ENCODE results near the gene CAPS.

- no peak for TF ChIP-seq TP53 (CRISPR knock-in tag; IDR thresholded peaks at IDR 0.05)
- TF ChIP-seq IRF1 (CRISPR knock-in tag; IDR thresholded peaks at IDR 0.05) = no peak
- TF ChIP-seq AR (CRISPR knock-in tag; IDR thresholded peaks at IDR 0.05) = no peak
- TF ChIP-seq ZBTB43 (CRISPR knock-in tag; IDR thresholded peaks at IDR 0.05) = no peak
- no peak for TF ChIP-seq E2F1 (CRISPR knock-in tag; IDR thresholded peaks at IDR 0.05)
- no peak for TF ChIP-seq CTCF (IDR thresholded peaks at IDR 0.05)
- TF ChIP-seq STAT6 (CRISPR knock-in tag; conservative IDR thresholded peaks at IDR 0.05; ENCODE audit: low read depth) = no peak
- TF ChIP-seq TEAD1 (CRISPR knock-in tag; IDR thresholded peaks at IDR 0.05) = no peak
- no peak for TF ChIP-seq FOXP1 (CRISPR knock-in tag; IDR thresholded peaks at IDR 0.05; ENCODE audit: borderline replicate concordance)
- TF ChIP-seq MYBL2 (CRISPR knock-in tag; IDR thresholded peaks at IDR 0.05) = no peak
- TF ChIP-seq CREB1 (CRISPR knock-in tag; IDR thresholded peaks at IDR 0.05) = no peak
- TF ChIP-seq ERG (CRISPR knock-in tag; IDR thresholded peaks at IDR 0.05) = no peak
- TF ChIP-seq MAX (CRISPR knock-in tag; IDR thresholded peaks at IDR 0.05) = no peak
Measured at GRCh38 chr19:5950741-5951140, 36.7 kb downstream of the CAPS start.
